Common myeloid progenitor, CD34-positive (primary cell): ENCODE results near the gene GNAI3.
A peak's percentile ranks its signal among the peaks of the same experiment; 100 is the strongest.

Source experiments
- CTCF ChIA-PET: fragments of 350-600 bp; sonication (Branson Sonifier 250); formaldehyde crosslinking; loops from one replicate; lab custom pipeline; 2021; ENCODE audit warnings: antibody characterized with exemption; lab: Charles Lee
- POLR2A ChIA-PET: fragments of 350-600 bp; sonication (Branson Sonifier 250); formaldehyde crosslinking; loops from one replicate; lab custom pipeline; 2021; ENCODE audit warnings: antibody characterized with exemption; lab: Charles Lee
- DNase-seq, 3 donors: peaks; one replicate each; pipeline versions ENCODE4 v3.0.0 to v3.0.0-alpha.2; 2013
- H3K27ac ChIP-seq, 2 experiments: 1 replicate in 1 of 2; 2 replicates in 1 of 2; pipeline ENCODE4 v1.7.0; 2013; ENCODE audit warnings: inconsistent platforms in 2 of 2, low read length in 2 of 2, mild to moderate bottlenecking in 2 of 2, low read depth in 1 of 2, moderate library complexity in 1 of 2; ENCODE audit not compliant: severe bottlenecking in 2 of 2, insufficient read depth in 1 of 2, poor library complexity in 1 of 2
- H3K27me3 ChIP-seq, 5 experiments: replicated peaks in 2 of 5; 1 replicate in 3 of 5; 2 replicates in 2 of 5; pipeline versions ENCODE4 v1.6.1 to v1.7.0; 2013; ENCODE audit warnings: low read length in 4 of 5, mild to moderate bottlenecking in 2 of 5, moderate library complexity in 2 of 5, inconsistent platforms in 1 of 5; ENCODE audit not compliant: insufficient read depth in 5 of 5, control insufficient read depth in 4 of 5
- H3K36me3 ChIP-seq, 4 experiments: 1 replicate in 2 of 4; 2 replicates in 2 of 4; pipeline versions ENCODE4 v1.6.1 to v1.7.0; 2013; ENCODE audit warnings: low read length in 3 of 4, control low read depth in 1 of 4, mild to moderate bottlenecking in 1 of 4; ENCODE audit not compliant: control insufficient read depth in 4 of 4, insufficient read depth in 4 of 4
- H3K4me1 ChIP-seq, 4 experiments: 1 replicate in 3 of 4; 2 replicates in 1 of 4; pipeline versions ENCODE4 v1.6.1 to v1.7.1; 2013; ENCODE audit warnings: low read length in 3 of 4, mild to moderate bottlenecking in 3 of 4, control low read depth in 1 of 4, inconsistent platforms in 1 of 4, moderate library complexity in 1 of 4; ENCODE audit not compliant: control insufficient read depth in 4 of 4, insufficient read depth in 4 of 4; ENCODE audit errors: control extremely low read depth in 1 of 4
- H3K4me3 ChIP-seq, 7 experiments: 1 replicate in 4 of 7; 2 replicates in 3 of 7; pipeline versions ENCODE4 v1.5.1 to v1.7.0; 2013; ENCODE audit warnings: mild to moderate bottlenecking in 7 of 7, low read length in 6 of 7, moderate library complexity in 6 of 7, inconsistent platforms in 2 of 7, low read depth in 2 of 7, control low read depth in 1 of 7; ENCODE audit not compliant: insufficient read depth in 4 of 7, control insufficient read depth in 1 of 7; ENCODE audit errors: extremely low read depth in 1 of 7
- H3K9me3 ChIP-seq, 5 experiments: 1 replicate in 4 of 5; 2 replicates in 1 of 5; pipeline versions ENCODE4 v1.6.1 to v1.7.1; 2013; ENCODE audit warnings: low read length in 4 of 5, mild to moderate bottlenecking in 2 of 5, inconsistent platforms in 1 of 5, low read depth in 1 of 5, moderate library complexity in 1 of 5; ENCODE audit not compliant: control insufficient read depth in 4 of 5, insufficient read depth in 2 of 5; ENCODE audit errors: control extremely low read depth in 1 of 5
- WGBS: methylation state at CpG from one replicate; pipeline ENCODE4 v1.1.5; 2013; ENCODE audit not compliant: insufficient coverage; 5-methylcytosine and 5-hydroxymethylcytosine counted together

Gene GNAI3

GRCh38 chr1:109639841-109640184, 91.4 kb downstream of the GNAI3 start:
- no peak overlapping the region for H3K27ac ChIP-seq
- no peak for DNase-seq
- H3K9me3 ChIP-seq: no peaks in the 10 kb centered on the region
- H3K36me3 ChIP-seq: no peaks in the 10 kb centered on the region
- no peaks in the 10 kb centered on the region for H3K27me3 ChIP-seq
- CTCF ChIA-PET: interaction anchor here (0.6 to 25.8 kb wide), 36 partner anchors 10 to 372 kb away, joined by 3 to 430 read pairs (median 7); partner anchors contain the start of genes AHCYL1, AMPD2, GNAI3 and GNAT2
- H3K4me3 ChIP-seq: no peak overlapping the region
- H3K4me1 ChIP-seq: peaks cover 0 to 46% (median 16%) of the 10 kb centered on the region in 4 experiments
- POLR2A ChIA-PET: interaction anchor here (1.2 to 1.7 kb wide), 3 partner anchors 8 to 134 kb away, joined by 4 to 5 read pairs (median 4); no protein-coding TSS in a partner anchor
- 63% methylated on average over 5 of the region's 6 CpGs for WGBS

DNA sequence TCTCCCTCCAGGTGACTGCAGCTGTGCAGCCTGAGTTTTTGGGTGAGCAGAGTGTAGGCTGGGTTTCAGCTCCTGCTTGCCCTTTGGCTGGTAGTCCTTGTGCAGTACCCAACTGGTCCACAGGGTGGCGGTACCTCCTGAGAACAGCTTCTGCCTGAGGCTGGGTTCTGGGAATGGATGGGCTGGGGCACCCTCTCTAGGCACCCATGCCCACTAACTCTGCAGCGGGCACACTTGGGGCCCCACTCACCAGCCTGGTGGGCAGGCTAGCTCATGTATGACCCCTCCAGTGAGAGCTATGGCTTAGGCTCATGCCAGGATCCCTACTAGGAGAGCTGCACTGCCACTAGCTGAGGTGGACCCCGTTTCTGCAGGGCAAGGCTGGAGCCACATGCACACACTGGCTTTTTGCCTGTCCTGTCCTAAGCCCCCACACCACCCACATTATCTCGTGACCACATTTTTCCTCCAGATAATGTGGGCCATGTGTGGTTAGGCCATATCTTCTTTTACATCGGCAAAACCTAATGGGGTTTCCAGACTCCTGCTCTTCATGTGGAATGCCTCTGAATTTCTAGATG, 92.0 kb downstream of the GNAI3 start:
- ChIA-PET CTCF (interaction anchor here (0.7 to 25.8 kb wide), 39 partner anchors 10 to 371 kb away, joined by 3 to 430 read pairs (median 7); partner anchors contain the start of genes AHCYL1, AMPD2, GNAI3 and GNAT2), POLR2A (interaction anchor here (1.2 to 1.7 kb wide), 3 partner anchors 8 to 133 kb away, joined by 4 to 5 read pairs (median 4); no protein-coding TSS in a partner anchor)
- peaks cover 0 to 43% (median 16%) of the 10 kb centered on the region in 4 experiments for H3K4me1 ChIP-seq
- no peaks in the 10 kb centered on the region for H3K9me3 ChIP-seq
- no peak overlapping the region for H3K27ac ChIP-seq
- 0% methylated on average over 4 of the region's 5 CpGs for WGBS
- H3K27me3 ChIP-seq: no peaks in the 10 kb centered on the region
- no peaks in the 10 kb centered on the region for H3K36me3 ChIP-seq
- H3K4me3 ChIP-seq: peak overlapping the region in 2 of 7 experiments; percentile 5 to 29
- DNase-seq: peak; percentile 72 to 86 (median 82)

DNA sequence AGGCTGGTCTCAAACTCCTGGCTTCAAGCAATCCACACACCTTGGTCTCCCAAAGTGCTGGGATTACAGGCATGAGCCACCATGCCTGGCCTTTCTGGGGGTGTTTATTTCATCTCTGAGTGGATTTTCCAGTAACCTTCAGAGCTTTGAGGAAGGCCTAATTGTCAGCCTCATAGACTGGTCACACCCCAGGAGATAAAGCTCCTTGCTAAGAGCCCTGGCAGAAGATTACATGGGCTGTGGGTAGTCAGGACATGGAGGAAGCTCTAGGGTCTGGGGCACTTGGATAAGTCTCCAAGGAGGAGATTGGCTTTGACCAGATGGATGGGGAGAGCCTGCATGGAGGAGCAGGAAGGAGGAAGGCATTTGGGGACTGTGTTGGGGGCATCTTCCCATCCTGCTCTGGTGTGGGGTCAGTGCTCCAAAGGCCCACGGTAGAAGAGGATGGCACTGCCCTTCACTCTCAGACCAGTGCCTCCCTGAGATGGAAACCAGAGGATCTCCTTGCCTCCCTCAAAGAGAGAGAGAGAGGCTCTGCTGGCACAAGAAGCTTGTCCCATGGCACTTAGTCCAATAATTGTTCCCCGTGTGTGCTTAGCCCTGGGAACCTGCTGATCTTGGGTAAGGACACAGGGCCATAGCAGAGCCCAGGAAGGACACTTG, 92.8 kb downstream of the GNAI3 start:
- H3K36me3 ChIP-seq: no peaks in the 10 kb centered on the region
- peaks cover 0 to under 1% (median 0%) of the 10 kb centered on the region in 5 experiments for H3K9me3 ChIP-seq
- peaks cover 0 to 43% (median 16%) of the 10 kb centered on the region in 4 experiments for H3K4me1 ChIP-seq
- no peak overlapping the region for H3K27ac ChIP-seq
- H3K27me3 ChIP-seq: no peaks in the 10 kb centered on the region
- CTCF ChIA-PET: interaction anchor here (0.8 to 25.8 kb wide), 32 partner anchors 11 to 376 kb away, joined by 3 to 430 read pairs (median 7); partner anchors contain the start of genes AHCYL1, AMPD2, GNAI3 and GNAT2
- DNase-seq: no peak
- no peak overlapping the region for H3K4me3 ChIP-seq
- WGBS: 92% methylated on average over 2 of the region's 2 CpGs
- POLR2A ChIA-PET: interaction anchor here (1.4 to 1.7 kb wide), 2 partner anchors 9 to 95 kb away, joined by 4 to 5 read pairs; no protein-coding TSS in a partner anchor

DNA sequence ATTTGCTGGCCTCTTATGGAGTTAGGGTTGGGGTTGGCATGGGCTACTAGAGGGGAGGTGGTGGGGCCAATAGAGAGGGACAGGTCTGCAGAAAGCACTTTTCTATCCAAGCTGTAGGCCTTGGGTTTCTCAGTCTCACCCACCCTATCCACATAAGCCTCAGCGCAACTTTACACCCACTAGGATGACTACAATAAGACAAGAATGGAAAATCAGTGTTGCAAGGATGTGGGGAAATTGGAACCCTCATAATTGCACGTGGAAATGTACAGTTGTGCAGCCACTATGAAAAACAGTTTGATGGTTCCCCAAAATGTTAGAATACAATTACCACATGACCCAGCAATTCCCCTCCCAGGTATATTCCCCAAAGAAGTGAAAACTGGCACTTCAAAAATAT, 93.4 kb downstream of the GNAI3 start:
- 40% methylated on average over 1 of the region's 2 CpGs for WGBS
- POLR2A ChIA-PET: no interaction called here
- no peaks in the 10 kb centered on the region for H3K36me3 ChIP-seq
- H3K27ac ChIP-seq: no peak overlapping the region
- no peak overlapping the region for H3K4me3 ChIP-seq
- CTCF ChIA-PET: interaction anchor here (0.8 to 25.8 kb wide), 16 partner anchors 12 to 375 kb away, joined by 4 to 430 read pairs (median 12); partner anchors contain the start of genes AHCYL1, GNAI3, GPR61 and GSTM2
- H3K4me1 ChIP-seq: peaks cover 0 to 43% (median 16%) of the 10 kb centered on the region in 4 experiments
- no peaks in the 10 kb centered on the region for H3K27me3 ChIP-seq
- no peak for DNase-seq
- H3K9me3 ChIP-seq: peaks cover 0 to 3% (median 0%) of the 10 kb centered on the region in 5 experiments

- 67% methylated on average over 1 of the region's 3 CpGs for WGBS
Measured at GRCh38 chr1:109642626-109643025, 94.2 kb downstream of the GNAI3 start.

GRCh38 chr1:109643385-109644230, 95.2 kb downstream of the GNAI3 start:
- WGBS: 31% methylated on average over 28 of the region's 32 CpGs
- peak; percentile 81 to 88 (median 87) for DNase-seq
- H3K27me3 ChIP-seq: no peaks in the 10 kb centered on the region
- peaks cover 0 to 43% (median 16%) of the 10 kb centered on the region in 4 experiments for H3K4me1 ChIP-seq
- CTCF ChIA-PET: interaction anchor here (0.6 to 25.8 kb wide), 14 partner anchors 11 to 368 kb away, joined by 3 to 430 read pairs (median 4); partner anchors contain the start of genes GNAI3, GPR61, GSTM1 and GSTM4
- peak overlapping the region in 2 of 7 experiments; percentile 26 to 43 for H3K4me3 ChIP-seq
- H3K27ac ChIP-seq: no peak overlapping the region
- POLR2A ChIA-PET: no interaction called here
- H3K36me3 ChIP-seq: no peaks in the 10 kb centered on the region
- peaks cover 0 to 3% (median 0%) of the 10 kb centered on the region in 5 experiments for H3K9me3 ChIP-seq

More at GRCh38 chr1:109642626-109643025, 94.2 kb downstream of the GNAI3 start:
- Histone ChIP-seq H3K36me3 (no peaks in the 10 kb centered on the region), H3K27ac (no peak overlapping the region), H3K9me3 (peaks cover 0 to 3% (median 0%) of the 10 kb centered on the region in 5 experiments), H3K27me3 (no peaks in the 10 kb centered on the region), H3K4me1 (peaks cover 0 to 43% (median 16%) of the 10 kb centered on the region in 4 experiments), H3K4me3 (no peak overlapping the region)
- POLR2A ChIA-PET: no interaction called here
- no peak for DNase-seq
- CTCF ChIA-PET: interaction anchor here (0.7 to 25.8 kb wide), 13 partner anchors 10 to 369 kb away, joined by 3 to 430 read pairs (median 5); partner anchors contain the start of genes GNAI3, GPR61, GSTM1 and GSTM2
